ENCODE results near the gene LPAR3.

The LPAR3 gene

DNA sequence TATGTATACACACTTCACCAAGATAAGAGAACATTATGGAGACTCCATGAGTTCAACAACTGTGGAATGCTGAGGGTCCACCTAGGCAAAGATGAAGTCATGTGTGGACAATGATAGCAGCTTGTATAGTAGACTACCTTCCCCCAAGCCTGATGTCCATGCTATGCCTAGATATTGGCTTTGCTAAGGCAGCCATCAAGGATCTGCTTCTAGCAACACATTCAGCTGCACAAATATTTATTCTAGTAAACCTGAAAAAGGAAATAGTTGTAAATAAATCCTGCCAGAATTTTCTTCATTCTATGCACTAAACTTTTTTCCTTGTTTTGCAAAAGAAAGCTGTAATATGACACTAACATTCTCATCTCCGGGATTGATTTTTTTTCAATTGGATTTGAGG, 7.0 kb upstream of the LPAR3 start:
- no peak for DNase-seq

DNA sequence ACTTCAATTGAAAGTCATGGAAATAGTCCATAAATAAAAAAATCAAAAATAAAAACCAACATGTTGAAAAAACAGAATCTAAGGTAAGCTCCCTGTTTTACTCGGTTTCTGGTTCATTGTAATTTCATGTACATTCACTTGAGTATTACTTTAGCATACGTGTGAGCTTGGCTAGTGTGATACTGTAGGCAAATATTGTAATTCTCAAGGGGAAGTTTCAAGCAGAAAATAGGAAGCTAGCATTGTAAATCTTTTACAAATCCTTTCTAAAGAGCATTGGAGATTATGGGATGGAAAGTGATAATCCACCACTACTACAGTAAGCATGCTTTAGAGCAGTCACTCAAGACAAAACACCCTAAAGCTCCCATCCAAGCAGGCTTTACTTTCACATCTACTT, 3.3 kb upstream of the LPAR3 start:
- DNase-seq = no peak

DNA sequence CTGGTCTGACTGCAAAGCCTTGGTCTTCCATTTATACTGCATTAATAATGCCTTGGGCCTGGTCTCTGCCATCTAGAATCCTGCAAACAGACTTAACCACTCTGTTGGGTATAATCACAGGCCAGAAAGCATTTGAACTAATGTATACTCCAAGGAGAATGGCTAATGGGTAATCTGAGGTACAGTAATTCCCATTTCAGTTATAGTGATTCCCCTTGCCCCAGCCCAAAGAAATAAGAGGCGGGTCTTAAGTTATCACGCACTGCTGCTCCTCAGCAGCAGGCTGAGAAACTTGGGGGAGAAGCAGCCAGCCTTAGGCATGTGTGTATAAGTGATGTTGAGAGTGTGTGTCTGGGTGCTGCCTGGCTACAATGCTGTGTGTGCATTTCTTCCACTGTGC, 2.4 kb downstream of the LPAR3 start:
- DNase-seq = no peak

DNA sequence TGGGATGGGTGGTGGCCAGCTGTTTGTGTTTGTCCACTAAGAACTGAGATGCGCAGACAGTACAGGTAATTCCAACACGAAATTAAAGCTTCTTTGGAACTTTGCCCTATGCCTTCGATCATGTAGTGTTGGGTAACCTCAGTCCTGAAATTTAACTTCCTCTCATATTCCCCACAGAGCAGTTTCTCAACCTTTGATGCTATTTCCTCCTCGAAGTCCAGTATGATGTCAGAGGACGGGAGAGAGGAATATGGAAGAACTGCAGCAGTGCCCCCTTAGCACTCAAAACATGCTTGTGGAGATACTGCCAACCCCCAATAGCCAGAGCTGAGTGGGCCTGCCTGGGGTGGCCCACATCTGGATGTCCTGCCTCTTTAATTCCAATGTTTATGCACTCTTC, 3.6 kb downstream of the LPAR3 start:
- DNase-seq = no peak

DNA sequence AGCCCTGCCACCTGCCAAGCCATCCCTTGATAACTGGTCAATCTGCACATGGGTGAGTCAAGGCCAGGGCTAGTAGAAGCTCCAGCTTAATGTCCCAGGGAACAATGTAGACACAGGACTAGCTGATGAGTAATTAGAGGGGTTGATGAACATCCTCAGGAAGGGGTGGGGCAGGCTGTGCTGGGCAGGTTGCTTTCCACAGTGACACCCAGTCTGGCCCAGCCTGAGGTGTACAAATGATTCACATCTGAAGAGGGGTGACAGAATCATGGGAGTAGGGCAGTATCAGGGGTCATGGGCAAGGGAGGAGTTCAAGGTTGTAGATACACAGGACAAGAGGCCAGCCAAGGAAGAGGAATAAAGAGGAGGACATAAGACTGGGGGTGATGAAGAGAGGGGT, 4.3 kb downstream of the LPAR3 start:
- no peak for DNase-seq

DNA sequence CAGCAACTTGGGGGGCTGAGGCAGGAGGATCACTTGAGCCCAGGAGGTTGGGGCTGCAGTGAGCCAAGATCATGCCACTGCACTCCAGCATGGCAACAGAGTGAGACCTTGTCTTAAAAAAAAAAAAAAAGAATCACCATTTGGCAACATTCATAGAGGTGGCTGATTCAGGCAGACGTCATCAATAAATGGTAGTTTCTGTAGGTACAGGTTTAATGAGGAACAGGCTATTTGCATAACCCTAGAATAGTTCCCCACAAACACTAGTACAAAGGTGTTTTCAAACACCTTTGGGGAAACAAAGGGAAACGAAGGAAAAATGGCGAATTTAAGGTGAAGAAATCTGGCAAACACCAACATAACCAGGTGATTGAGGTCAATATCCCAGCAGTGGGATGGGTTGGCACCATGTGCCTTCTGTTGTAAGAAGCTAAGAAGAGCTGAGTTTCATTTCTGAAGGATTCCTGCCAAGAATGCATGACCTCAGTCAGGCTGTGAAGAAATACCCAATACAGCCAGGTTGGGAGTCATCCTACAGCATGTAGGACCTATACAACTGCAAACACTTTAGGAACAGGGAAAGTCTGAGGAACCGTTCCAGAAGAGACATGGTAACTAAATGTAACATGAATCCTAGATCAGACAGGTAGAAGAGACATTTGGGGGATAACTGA, 5.6 kb downstream of the LPAR3 start:
- DNase-seq = no peak

DNA sequence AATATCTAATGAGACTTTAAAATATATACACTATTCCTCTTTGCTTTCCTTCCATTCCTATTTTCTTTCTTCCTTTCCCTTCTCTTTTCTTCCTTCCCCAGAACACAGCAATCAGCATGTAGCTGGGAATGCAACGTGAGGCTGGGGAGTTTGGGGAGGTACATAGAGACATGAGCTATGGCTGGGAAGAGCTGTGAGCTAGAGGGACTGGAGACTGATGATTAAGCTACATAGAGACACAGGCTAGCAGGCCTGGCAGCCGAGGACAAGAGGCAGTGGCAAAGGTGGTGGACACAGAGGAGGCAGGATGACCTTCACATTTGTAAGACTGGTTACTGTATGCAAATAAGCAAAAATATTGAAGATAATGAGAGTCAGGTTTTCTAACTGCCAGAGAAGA, 7.5 kb downstream of the LPAR3 start:
- DNase-seq = no peak

DNA sequence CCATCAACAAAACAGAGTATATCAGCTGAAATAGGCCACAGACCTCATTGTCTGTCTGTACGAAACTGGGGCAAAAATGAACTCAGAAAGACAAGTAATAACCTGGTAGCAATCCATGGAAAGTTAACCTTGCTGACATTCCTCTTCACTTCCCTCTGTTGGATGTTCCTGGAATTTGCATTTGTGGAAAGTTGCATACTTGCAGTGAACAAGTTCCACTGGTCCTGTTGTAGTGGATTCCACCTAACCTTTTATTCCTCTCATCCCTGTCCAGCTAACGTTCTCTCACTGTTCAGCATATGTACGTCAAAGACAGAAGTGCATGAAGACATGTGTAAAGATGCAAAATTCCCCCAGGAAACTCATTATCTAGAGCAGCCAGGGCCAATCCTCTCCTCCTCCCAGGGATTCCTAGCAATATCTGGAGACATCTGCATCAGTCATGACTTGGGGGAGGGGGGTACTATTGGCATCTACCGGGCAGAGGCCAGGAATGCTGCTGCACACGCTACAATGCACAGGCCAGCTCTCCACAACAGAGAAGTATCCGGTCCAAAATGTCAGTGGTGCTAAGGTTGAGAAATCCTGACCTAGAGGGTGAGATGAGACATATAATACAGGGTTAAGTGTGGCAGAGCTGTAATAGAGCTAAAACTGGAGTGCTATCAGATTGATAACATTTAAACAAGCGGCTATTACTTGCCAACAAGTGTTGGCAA, 8.2 kb downstream of the LPAR3 start:
- no peak for DNase-seq

DNA sequence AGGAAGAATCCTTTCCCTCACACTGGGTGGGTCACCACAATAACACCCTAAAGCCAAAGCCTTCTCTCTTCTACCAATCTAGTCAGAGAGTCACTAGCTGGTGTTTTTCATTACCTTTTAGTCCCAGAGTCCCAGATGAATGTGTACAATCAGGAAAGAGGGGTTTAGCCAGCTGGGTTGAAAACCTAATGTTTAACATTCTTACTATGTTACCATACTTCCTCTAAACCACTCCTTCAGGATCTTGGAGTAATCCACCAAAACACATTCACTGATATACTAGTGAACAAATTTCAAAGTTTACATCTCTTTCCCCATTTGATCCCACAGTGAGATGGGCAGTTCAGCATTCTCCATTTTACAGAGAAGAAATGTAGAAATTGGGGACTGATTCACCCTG, 9.7 kb downstream of the LPAR3 start:
- no peak for DNase-seq

DNA sequence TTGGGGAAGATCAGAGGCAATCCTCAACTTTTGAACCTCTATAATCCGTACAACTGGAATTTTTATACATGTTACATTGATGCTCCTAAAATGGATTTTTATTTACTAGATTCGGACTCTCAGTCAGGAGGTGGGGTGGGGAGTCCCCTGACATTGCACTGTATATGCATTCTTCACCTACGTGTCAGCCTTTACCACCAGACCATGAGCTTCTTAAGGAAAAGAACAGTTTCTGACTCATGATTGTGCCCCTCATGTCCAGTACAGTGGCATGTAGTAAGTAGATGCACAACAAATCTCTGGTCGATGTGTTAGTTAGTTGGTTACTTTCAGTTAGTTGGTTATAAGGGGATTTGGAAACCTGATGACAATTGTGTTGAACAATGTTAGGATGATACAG, 15.4 kb downstream of the LPAR3 start:
- no peak for DNase-seq

DNA sequence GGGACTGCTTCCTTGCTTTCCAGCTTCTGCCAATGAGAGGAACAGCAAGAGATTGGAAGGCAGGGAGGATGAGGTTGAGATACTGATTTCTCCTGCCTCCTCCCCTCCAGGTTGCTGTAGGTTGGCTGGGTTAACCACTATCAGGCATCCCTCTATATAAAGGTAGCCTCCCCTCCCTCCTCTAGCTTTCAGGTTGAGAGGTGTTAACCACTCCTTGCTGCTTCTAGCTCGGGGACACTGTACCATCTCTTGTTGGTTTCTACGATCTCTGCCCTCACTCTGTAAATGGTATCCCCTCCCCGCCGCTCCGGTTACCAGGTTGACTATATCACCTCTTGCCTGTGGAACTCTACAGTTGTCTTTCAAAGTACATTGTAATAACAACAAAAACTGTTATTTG, 16.7 kb downstream of the LPAR3 start:
- no peak for DNase-seq

DNA sequence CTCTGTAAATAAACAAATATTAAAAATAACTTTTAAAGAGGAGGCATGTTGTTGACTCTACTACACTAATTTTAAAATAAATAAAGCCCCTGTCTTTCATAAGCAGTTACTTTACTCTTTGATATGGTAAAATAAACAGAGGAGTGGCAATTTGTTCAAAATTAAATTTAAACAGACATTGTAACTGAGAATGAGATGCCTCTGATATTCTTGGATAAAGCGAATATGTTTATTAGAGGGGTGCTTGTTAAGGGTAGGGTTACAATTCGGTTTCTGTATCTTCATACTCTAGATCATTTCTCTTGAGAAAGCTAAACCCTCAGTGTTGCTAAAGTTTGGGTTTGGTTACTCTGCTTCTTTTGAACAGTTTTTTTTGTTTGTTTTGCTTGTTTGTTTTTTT, 19.6 kb downstream of the LPAR3 start:
- DNase-seq = no peak

DNA sequence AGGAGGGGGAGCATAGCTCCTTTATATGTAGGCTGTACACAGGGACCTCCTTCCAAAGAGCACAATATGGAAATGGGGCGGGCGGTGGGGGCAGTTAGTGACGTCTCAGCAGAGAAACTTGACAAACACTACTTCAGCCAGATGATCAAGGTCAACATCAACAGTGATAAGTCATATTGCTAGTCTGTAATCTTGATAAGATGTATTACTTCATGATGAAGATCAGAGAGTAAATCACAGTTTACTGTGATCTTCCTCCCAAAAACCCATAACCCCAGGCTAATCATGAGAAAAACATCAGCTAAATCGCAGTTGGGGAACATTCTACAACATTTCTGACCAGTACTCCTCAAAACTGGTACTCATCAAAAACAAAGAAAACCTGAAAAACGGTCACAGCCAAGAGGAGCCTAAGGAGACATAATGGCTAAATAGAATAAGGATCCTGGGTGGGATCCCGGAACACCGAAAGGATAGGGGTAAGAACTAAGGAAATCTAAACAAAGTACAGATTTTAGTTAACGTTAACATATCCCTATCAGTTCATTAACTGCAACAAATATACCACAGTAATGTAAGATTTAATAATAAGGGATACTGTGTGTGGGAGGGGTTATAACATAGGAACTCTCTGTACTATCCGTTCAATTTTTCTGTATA, 20.2 kb downstream of the LPAR3 start:
- DNase-seq = no peak

DNA sequence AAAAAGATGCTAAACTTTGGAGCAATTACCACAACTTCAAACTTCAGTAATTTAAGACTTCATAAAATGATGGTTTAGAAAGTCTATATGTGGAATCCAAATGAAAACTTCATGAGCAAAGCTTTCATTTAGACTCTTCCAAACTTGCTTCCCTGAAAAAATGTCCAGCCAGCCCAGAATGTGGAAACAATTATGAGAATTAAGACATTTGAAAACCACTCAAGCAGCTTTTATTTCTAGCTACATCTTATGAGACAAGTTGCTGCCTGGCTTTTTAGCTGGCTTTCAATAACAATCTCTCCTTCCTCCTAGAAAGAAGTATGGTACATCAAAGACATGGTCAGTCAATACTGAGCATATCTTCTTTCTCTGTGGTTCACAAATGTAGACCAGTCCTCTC, 21.8 kb downstream of the LPAR3 start:
- no peak for DNase-seq

DNA sequence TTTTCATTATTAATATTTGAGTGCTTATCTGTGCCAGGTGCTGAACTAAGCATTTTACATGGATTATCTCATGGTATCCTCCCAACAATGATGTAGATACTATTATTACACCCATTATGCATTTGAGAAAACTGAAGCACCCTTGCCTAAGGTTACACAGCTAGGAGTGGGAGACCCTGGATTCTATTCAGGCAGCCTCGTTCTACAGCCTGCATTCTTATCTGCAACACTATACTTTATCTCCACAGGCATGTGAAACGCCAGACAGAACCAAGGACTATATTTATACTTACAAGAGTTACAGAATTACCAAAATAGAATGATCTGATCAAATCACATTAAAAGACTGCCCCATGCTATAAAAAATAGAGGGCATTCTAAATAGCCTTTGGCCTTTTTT, 22.4 kb downstream of the LPAR3 start:
- DNase-seq = no peak

DNA sequence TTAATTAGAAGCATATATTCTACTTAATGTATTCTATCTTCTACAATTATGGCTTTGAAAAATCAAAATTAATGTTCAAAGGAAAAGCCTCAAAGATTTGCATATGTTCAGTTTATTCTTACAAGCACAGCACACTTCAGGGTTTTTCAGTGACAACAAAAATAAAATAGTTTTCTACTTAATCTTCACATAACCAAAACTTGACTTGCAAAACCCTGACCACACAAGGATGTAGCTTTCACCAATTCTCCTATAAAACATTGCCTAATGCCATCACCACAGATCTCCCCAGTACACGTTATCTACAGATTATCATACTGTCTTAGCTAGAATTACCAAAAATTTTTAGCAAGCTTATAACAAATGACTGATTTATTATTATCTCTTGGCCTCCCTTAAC, 23.3 kb downstream of the LPAR3 start:
- no peak for DNase-seq

DNA sequence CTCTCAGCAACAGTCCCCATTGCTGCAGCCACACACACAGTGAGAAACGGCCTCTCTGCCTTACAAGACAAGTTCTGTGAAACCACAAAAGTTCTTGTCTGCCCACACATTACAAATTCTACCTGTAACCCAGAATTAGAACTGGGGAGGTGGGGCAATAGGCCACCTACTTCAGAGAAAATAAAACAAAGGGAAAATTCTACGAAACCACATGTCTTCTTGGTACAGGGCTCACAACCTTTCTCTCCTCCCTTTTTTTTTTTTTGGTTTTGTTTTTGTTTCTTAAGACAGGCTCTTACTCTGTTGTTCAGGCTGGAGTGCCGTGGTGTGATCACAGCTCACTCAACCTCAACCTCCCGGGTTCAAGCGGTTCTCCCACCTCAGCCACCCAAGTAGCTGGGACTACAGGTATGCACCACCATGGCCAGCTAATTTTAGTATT, 30.2 kb downstream of the LPAR3 start:
- DNase-seq = no peak

DNA sequence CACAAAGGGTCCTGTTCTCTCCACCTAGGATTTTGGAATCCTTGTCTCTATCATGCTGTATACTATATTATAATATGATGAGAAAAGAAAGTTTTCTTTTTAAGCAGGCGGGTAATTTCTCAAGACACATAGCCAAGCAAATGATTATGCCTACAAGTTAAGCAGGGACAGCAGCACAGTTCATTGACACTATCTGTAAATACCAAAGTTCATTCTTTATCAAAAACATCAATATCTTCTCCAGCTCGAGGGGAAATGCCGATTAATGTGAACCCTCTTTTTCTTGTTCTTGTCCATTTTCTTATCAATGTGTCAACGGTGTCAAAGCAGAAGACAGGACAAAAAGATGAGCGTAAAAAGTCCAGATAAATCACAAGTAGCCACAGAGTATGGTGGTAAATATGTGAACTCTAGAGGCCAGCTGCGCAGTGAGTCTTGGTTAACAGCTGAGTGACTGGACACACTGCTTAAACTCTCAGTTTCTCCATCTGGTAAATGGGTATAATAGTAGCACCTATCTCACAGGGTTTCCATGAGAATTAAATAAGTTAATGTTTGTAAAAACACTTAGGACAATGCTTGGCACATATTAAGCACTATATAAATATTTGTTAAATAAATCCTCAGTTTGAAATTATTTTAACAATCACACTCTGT, 30.9 kb downstream of the LPAR3 start:
- DNase-seq = no peak

DNA sequence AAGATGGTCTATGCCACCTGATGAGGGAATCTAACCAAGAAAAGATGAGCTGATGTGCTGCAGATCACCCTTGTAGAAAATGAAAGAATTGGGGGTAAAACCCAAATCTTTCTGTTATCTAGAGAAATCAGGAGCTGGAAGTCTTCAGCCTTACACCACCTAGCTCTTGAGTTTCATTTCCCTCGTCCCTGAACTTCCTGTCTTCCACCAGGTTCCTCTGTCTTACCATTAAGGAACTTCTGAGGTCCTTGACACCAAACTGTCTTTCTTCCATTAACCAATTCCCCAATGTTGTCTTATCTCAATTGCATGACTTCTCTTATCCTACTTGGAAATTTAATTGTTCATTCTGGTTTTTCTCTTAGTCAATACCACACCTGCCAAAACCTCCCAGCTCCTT, 31.5 kb downstream of the LPAR3 start:
- no peak for DNase-seq

DNA sequence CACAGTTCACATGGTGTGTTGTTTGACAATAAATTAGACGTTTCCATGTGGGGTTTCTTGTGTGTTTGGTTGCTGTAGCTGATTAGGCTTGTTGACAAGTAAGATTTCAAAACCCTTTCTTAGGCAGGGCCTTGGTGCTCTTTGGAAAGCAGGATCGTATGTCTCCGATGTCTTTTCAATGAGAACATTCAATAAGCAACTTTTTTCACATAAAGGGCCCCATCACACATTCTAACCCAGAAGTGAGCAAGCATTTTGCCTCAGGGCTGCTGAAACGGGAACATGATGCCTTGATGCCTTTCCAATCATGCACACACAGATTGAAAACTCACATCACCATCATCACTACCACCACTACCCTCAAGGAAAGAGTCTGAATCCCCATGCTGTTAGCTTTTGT, 33.1 kb downstream of the LPAR3 start:
- DNase-seq = no peak

DNA sequence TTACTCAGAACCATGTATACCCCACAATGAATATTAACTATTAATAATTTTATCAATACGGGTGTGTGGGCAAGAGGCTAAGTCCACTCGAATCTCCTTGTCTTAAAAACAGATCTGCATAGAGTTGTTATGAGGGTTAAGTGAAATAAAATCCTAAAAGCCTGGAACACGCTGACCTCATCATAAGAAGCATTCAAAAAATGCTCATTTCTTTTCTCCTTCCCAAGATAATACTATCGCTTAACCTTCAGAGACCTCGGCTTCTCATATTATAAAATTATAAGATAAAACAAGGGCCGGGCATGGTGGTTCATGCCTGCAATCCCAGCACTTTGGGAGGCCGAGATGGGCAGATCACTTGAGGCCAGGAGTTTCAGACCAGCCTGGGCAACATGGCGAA, 35.1 kb downstream of the LPAR3 start:
- no peak for DNase-seq

DNA sequence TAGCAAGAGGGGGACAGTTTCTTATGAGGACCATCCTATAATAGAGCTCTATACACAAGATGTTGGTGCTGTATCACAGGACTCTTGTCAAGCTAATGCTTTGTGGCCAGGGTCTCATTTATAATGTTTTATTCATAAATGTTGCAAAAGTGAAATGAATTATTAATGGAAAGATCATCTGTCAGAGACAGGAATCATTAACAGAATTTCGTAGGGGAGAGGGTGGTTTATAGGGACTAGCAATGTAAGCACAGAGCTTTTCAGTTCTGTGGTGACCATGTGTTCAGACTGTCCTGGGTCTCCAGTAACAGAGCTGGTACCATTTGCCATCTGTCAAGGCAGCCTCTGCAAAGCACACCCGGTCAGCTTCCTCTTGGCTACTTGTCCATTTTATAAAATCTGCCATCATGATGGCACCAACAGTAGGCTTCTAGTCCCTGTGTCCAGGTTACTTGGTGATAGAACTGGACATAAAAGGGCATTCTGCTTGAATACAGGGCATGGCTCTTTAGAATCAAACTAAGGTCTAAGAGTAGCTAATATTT, 36.2 kb downstream of the LPAR3 start:
- DNase-seq = no peak
